Measurements from ENCODE around the gene MBD6. TPM values are rescaled to one million over a fixed set of nuclear protein-coding genes. Genes with fewer than 3 reads are reported as not detected.

The MBD6 gene
- polyA plus RNA-seq, 1 donor (not counting 4 experiments of a cell fraction or from before 2014, with no cell fraction given), result 1.8 TPM

- Histone ChIP-seq H2AFZ (ENCODE audit: control insufficient read depth, low read length) (no peak overlapping the region), H3K9me3 (ENCODE audit: control insufficient read depth, low read depth, low read length) (no peaks in the 10 kb centered on the region), H3K27ac (ENCODE audit: control insufficient read depth, insufficient read depth, low read length) (no peak overlapping the region), H4K20me1 (ENCODE audit: control insufficient read depth, extremely low read depth, insufficient read depth, low read length) (peaks cover 23% of the 10 kb centered on the region), H3K9me1 (ENCODE audit: control insufficient read depth, extremely low read depth, insufficient read depth, low read length) (no peaks in the 10 kb centered on the region), H3K4me2 (ENCODE audit: control insufficient read depth, extremely low read depth, insufficient read depth, low read depth, low read length) (no peak overlapping the region), H3K4me3 (ENCODE audit: control insufficient read depth in 2 of 3, extremely low read depth in 1 of 3, insufficient read depth in 2 of 3, low read depth in 1 of 3, low read length in 3 of 3) (no peak overlapping the region), H3K79me2 (ENCODE audit: control insufficient read depth, insufficient read depth, low read length) (peaks cover 18% of the 10 kb centered on the region), H3K36me3 (ENCODE audit: control insufficient read depth in 2 of 2, extremely low read depth in 1 of 2, insufficient read depth in 2 of 2, low read length in 2 of 2) (peaks cover 43 to 66% of the 10 kb centered on the region in 2 experiments), H3K27me3 (ENCODE audit: control insufficient read depth, extremely low read depth, insufficient read depth, low read length) (no peaks in the 10 kb centered on the region), H3K4me1 (ENCODE audit: control insufficient read depth, extremely low read depth, insufficient read depth, low read length) (peaks cover 13% of the 10 kb centered on the region), H3K9ac (ENCODE audit: control insufficient read depth, extremely low read depth, insufficient read depth, low read length) (no peak overlapping the region)
- TF ChIP-seq CTCF (optimal IDR thresholded peaks at IDR 0.05 in 1 of 3, IDR thresholded peaks at IDR 0.05 in 1 of 3, conservative IDR thresholded peaks at IDR 0.05 in 1 of 3; ENCODE audit: extremely low read depth in 1 of 3, insufficient read depth in 2 of 3, low read length in 3 of 3) (no peak), EZH2 (IDR thresholded peaks at IDR 0.05; ENCODE audit: low read length) (no peak)
- dilution Hi-C loops (cut with MboI; ENCODE audit: extremely low pct_ligation_motif_present, low sequenced_read_pairs), result no loop called here
- no peak for FAIRE-seq
- no peak for DNase-seq (ENCODE audit: low read depth, low spot score)
Observed at GRCh38 chr12:57514720-57515407, 7.8 kb upstream of the MBD6 start.

GRCh38 chr12:57515408-57515933 is 7.2 kb upstream of the MBD6 start:
- DNase-seq (ENCODE audit: low read depth, low spot score) (no peak), FAIRE-seq (no peak)
- TF ChIP-seq EZH2 (IDR thresholded peaks at IDR 0.05; ENCODE audit: low read length), result no peak
- no peak for TF ChIP-seq CTCF (optimal IDR thresholded peaks at IDR 0.05 in 1 of 3, IDR thresholded peaks at IDR 0.05 in 1 of 3, conservative IDR thresholded peaks at IDR 0.05 in 1 of 3; ENCODE audit: extremely low read depth in 1 of 3, insufficient read depth in 2 of 3, low read length in 3 of 3)
- Histone ChIP-seq H3K9ac (ENCODE audit: control insufficient read depth, extremely low read depth, insufficient read depth, low read length) (no peak overlapping the region), H3K4me2 (ENCODE audit: control insufficient read depth, extremely low read depth, insufficient read depth, low read depth, low read length) (no peak overlapping the region), H2AFZ (ENCODE audit: control insufficient read depth, low read length) (no peak overlapping the region), H3K36me3 (ENCODE audit: control insufficient read depth in 2 of 2, extremely low read depth in 1 of 2, insufficient read depth in 2 of 2, low read length in 2 of 2) (peaks cover 43 to 68% of the 10 kb centered on the region in 2 experiments), H3K4me1 (ENCODE audit: control insufficient read depth, extremely low read depth, insufficient read depth, low read length) (peaks cover 12% of the 10 kb centered on the region), H3K27me3 (ENCODE audit: control insufficient read depth, extremely low read depth, insufficient read depth, low read length) (no peaks in the 10 kb centered on the region), H3K9me3 (ENCODE audit: control insufficient read depth, low read depth, low read length) (no peaks in the 10 kb centered on the region), H3K27ac (ENCODE audit: control insufficient read depth, insufficient read depth, low read length) (no peak overlapping the region), H4K20me1 (ENCODE audit: control insufficient read depth, extremely low read depth, insufficient read depth, low read length) (peaks cover 19% of the 10 kb centered on the region), H3K9me1 (ENCODE audit: control insufficient read depth, extremely low read depth, insufficient read depth, low read length) (no peaks in the 10 kb centered on the region), H3K4me3 (ENCODE audit: control insufficient read depth in 2 of 3, extremely low read depth in 1 of 3, insufficient read depth in 2 of 3, low read depth in 1 of 3, low read length in 3 of 3) (no peak overlapping the region), H3K79me2 (ENCODE audit: control insufficient read depth, insufficient read depth, low read length) (peaks cover 21% of the 10 kb centered on the region)
- dilution Hi-C loops (cut with MboI; ENCODE audit: extremely low pct_ligation_motif_present, low sequenced_read_pairs), result no loop called here

All from keratinocyte (primary cell).